Effector memory CD8-positive, alpha-beta T cell (primary cell): Measurements from ENCODE around the gene RBP3.

Experiments
- ATAC-seq: fragments of 150-1000 bp; cut with Tn5 transposase; replicated peaks from 2 replicates; pipeline ENCODE4 v1.10.0; 2021; ENCODE audit warnings: mild to moderate bottlenecking, moderate library complexity
- DNase-seq, 3 experiments: peaks; one replicate each; pipeline ENCODE4 v3.0.0; 2021
- H3K27ac Mint-ChIP-seq, 2 donors: one replicate each; pipeline ENCODE4 v1.8.0; 2022; ENCODE audit warnings: mild to moderate bottlenecking in 2 of 2, mixed read lengths in 2 of 2, moderate library complexity in 2 of 2
- H3K27me3 Mint-ChIP-seq, 2 donors: one replicate each; pipeline ENCODE4 v1.8.0; 2022; ENCODE audit warnings: mixed read lengths in 2 of 2
- H3K36me3 Mint-ChIP-seq: one replicate; pipeline ENCODE4 v1.8.0; 2022; ENCODE audit warnings: mild to moderate bottlenecking, moderate library complexity, mixed read lengths; ENCODE audit not compliant: insufficient read depth
- H3K4me1 Mint-ChIP-seq, 2 donors: one replicate each; pipeline ENCODE4 v1.8.0; 2022; ENCODE audit warnings: low read depth in 2 of 2, mixed read lengths in 2 of 2
- H3K4me3 Mint-ChIP-seq, 2 donors: one replicate each; pipeline ENCODE4 v1.8.0; 2022; ENCODE audit warnings: mild to moderate bottlenecking in 2 of 2, mixed read lengths in 2 of 2, moderate library complexity in 2 of 2
- H3K9me3 Mint-ChIP-seq, 2 donors: one replicate each; pipeline ENCODE4 v1.8.0; 2022; ENCODE audit warnings: mixed read lengths in 2 of 2

Gene RBP3

GRCh38 chr10:47360419-47361040 lies 12.4 kb downstream of the RBP3 start:
- no peak for DNase-seq
- ATAC-seq, result no peak
- Mint-ChIP-seq H3K27me3 (peaks cover 7 to 18% of the 10 kb centered on the region in 2 donors), H3K4me3 (no peak overlapping the region), H3K27ac (no peak overlapping the region), H3K36me3 (peaks cover 6% of the 10 kb centered on the region), H3K9me3 (no peaks in the 10 kb centered on the region), H3K4me1 (no peaks in the 10 kb centered on the region)

GRCh38 chr10:47361293-47361692 lies 13.1 kb downstream of the RBP3 start:
- peaks cover 7 to 24% of the 10 kb centered on the region in 2 donors for H3K27me3 Mint-ChIP-seq
- no peak for DNase-seq

GRCh38 chr10:47362199-47362598 lies 14.0 kb downstream of the RBP3 start:
- Mint-ChIP-seq H3K36me3 (peaks cover 4% of the 10 kb centered on the region), H3K9me3 (no peaks in the 10 kb centered on the region), H3K27ac (no peak overlapping the region), H3K27me3 (peaks cover 7 to 24% of the 10 kb centered on the region in 2 donors), H3K4me3 (no peak overlapping the region), H3K4me1 (no peaks in the 10 kb centered on the region)
- DNase-seq, result no peak
- ATAC-seq, result no peak

More at GRCh38 chr10:47361293-47361692, 13.1 kb downstream of the RBP3 start:
- no peak overlapping the region for H3K27ac Mint-ChIP-seq
- no peak for ATAC-seq
- H3K4me3 Mint-ChIP-seq, result no peak overlapping the region
- no peaks in the 10 kb centered on the region for H3K4me1 Mint-ChIP-seq
- peaks cover 6% of the 10 kb centered on the region for H3K36me3 Mint-ChIP-seq
- no peaks in the 10 kb centered on the region for H3K9me3 Mint-ChIP-seq

GRCh38 chr10:47363781-47364180 lies 15.6 kb downstream of the RBP3 start:
- no peaks in the 10 kb centered on the region for H3K4me1 Mint-ChIP-seq
- H3K27ac Mint-ChIP-seq, result no peak overlapping the region
- peaks cover 2% of the 10 kb centered on the region for H3K36me3 Mint-ChIP-seq
- H3K9me3 Mint-ChIP-seq, result no peaks in the 10 kb centered on the region
- no peak for DNase-seq
- H3K4me3 Mint-ChIP-seq, result no peak overlapping the region
- ATAC-seq, result no peak
- peaks cover 7 to 23% of the 10 kb centered on the region in 2 donors for H3K27me3 Mint-ChIP-seq

- peaks cover 7 to 17% of the 10 kb centered on the region in 2 donors for H3K27me3 Mint-ChIP-seq
- ATAC-seq, result no peak
- no peaks in the 10 kb centered on the region for H3K9me3 Mint-ChIP-seq
- no peak overlapping the region for H3K4me3 Mint-ChIP-seq
- DNase-seq, result no peak
- H3K27ac Mint-ChIP-seq, result no peak overlapping the region
- peaks cover 2% of the 10 kb centered on the region for H3K36me3 Mint-ChIP-seq
- H3K4me1 Mint-ChIP-seq, result no peaks in the 10 kb centered on the region
These were observed 16.2 kb downstream of the RBP3 start for GRCh38 chr10:47364366-47364765.

- H3K36me3 Mint-ChIP-seq, result peaks cover 2% of the 10 kb centered on the region
- DNase-seq (no peak), ATAC-seq (no peak)
- H3K27me3 Mint-ChIP-seq, result peaks cover 7 to 13% of the 10 kb centered on the region in 2 donors
- no peak overlapping the region for H3K27ac Mint-ChIP-seq
- no peak overlapping the region for H3K4me3 Mint-ChIP-seq
- no peaks in the 10 kb centered on the region for H3K4me1 Mint-ChIP-seq
- H3K9me3 Mint-ChIP-seq, result no peaks in the 10 kb centered on the region
These were observed 16.7 kb downstream of the RBP3 start for GRCh38 chr10:47364911-47365310.

GRCh38 chr10:47365431-47366180 lies 17.4 kb downstream of the RBP3 start:
- Mint-ChIP-seq H3K27me3 (peaks cover 7 to 13% of the 10 kb centered on the region in 2 donors), H3K9me3 (no peaks in the 10 kb centered on the region), H3K36me3 (peaks cover 2% of the 10 kb centered on the region), H3K4me1 (no peaks in the 10 kb centered on the region), H3K27ac (no peak overlapping the region), H3K4me3 (no peak overlapping the region)
- ATAC-seq, result no peak
- no peak for DNase-seq

GRCh38 chr10:47366181-47366631 lies 18.0 kb downstream of the RBP3 start:
- H3K9me3 Mint-ChIP-seq, result no peaks in the 10 kb centered on the region
- ATAC-seq (no peak), DNase-seq (no peak)
- H3K27me3 Mint-ChIP-seq, result peaks cover 7 to 13% of the 10 kb centered on the region in 2 donors
- H3K4me3 Mint-ChIP-seq, result no peak overlapping the region
- H3K36me3 Mint-ChIP-seq, result peaks cover 2% of the 10 kb centered on the region
- H3K27ac Mint-ChIP-seq, result no peak overlapping the region
- no peaks in the 10 kb centered on the region for H3K4me1 Mint-ChIP-seq

GRCh38 chr10:47366731-47367460 lies 18.7 kb downstream of the RBP3 start:
- H3K27me3 Mint-ChIP-seq, result peaks cover 7 to 13% of the 10 kb centered on the region in 2 donors
- H3K4me1 Mint-ChIP-seq, result no peaks in the 10 kb centered on the region
- no peaks in the 10 kb centered on the region for H3K9me3 Mint-ChIP-seq
- H3K36me3 Mint-ChIP-seq, result peaks cover 2% of the 10 kb centered on the region
- ATAC-seq (no peak), DNase-seq (no peak)
- H3K27ac Mint-ChIP-seq, result no peak overlapping the region
- H3K4me3 Mint-ChIP-seq, result no peak overlapping the region

GRCh38 chr10:47367646-47368045 lies 19.5 kb downstream of the RBP3 start:
- Mint-ChIP-seq H3K9me3 (no peaks in the 10 kb centered on the region), H3K4me3 (no peak overlapping the region), H3K36me3 (peaks cover 2% of the 10 kb centered on the region), H3K27ac (no peak overlapping the region), H3K27me3 (peaks cover 7 to 13% of the 10 kb centered on the region in 2 donors), H3K4me1 (peaks cover 0 to under 1% of the 10 kb centered on the region in 2 donors)
- DNase-seq, result no peak
- ATAC-seq, result no peak

- no peak overlapping the region for H3K4me3 Mint-ChIP-seq
- ATAC-seq, result no peak
- no peaks in the 10 kb centered on the region for H3K36me3 Mint-ChIP-seq
- H3K27me3 Mint-ChIP-seq, result peaks cover 7 to 23% of the 10 kb centered on the region in 2 donors
- H3K9me3 Mint-ChIP-seq, result no peaks in the 10 kb centered on the region
- peaks cover 0 to 2% of the 10 kb centered on the region in 2 donors for H3K4me1 Mint-ChIP-seq
- H3K27ac Mint-ChIP-seq, result no peak overlapping the region
- DNase-seq, result no peak
These were observed 20.4 kb downstream of the RBP3 start for GRCh38 chr10:47368431-47369180.

- H3K27ac Mint-ChIP-seq, result no peak overlapping the region
- H3K9me3 Mint-ChIP-seq, result no peaks in the 10 kb centered on the region
- ATAC-seq (no peak), DNase-seq (no peak)
- H3K36me3 Mint-ChIP-seq, result no peaks in the 10 kb centered on the region
- H3K27me3 Mint-ChIP-seq, result peaks cover 7 to 24% of the 10 kb centered on the region in 2 donors
- peaks cover 0 to 2% of the 10 kb centered on the region in 2 donors for H3K4me1 Mint-ChIP-seq
- H3K4me3 Mint-ChIP-seq, result no peak overlapping the region
These were observed 21.2 kb downstream of the RBP3 start for GRCh38 chr10:47369251-47369894.
